ENCODE measurements around the gene SLC10A7.

The SLC10A7 gene

GRCh38 chr4:146490106-146490505 lies 31.6 kb downstream of the SLC10A7 start:
- FAIRE-seq, result no peak

- no peak for FAIRE-seq
Measured at GRCh38 chr4:146488495-146489174, 33.1 kb downstream of the SLC10A7 start.

- no peak for FAIRE-seq
Measured at GRCh38 chr4:146486565-146486964, 35.2 kb downstream of the SLC10A7 start.

GRCh38 chr4:146485968-146486367 lies 35.8 kb downstream of the SLC10A7 start:
- FAIRE-seq, result no peak

- no peak for FAIRE-seq
Measured at GRCh38 chr4:146482788-146483187, 39.0 kb downstream of the SLC10A7 start.

- no peak for FAIRE-seq
Measured at GRCh38 chr4:146481246-146481645, 40.5 kb downstream of the SLC10A7 start.

GRCh38 chr4:146478009-146478408 lies 43.7 kb downstream of the SLC10A7 start:
- no peak for FAIRE-seq

GRCh38 chr4:146477054-146477453 lies 44.7 kb downstream of the SLC10A7 start:
- FAIRE-seq, result no peak

GRCh38 chr4:146472404-146472803 lies 49.3 kb downstream of the SLC10A7 start:
- no peak for FAIRE-seq

GRCh38 chr4:146470604-146471003 lies 51.1 kb downstream of the SLC10A7 start:
- no peak for FAIRE-seq

- FAIRE-seq, result no peak
Measured at GRCh38 chr4:146469022-146469421, 52.7 kb downstream of the SLC10A7 start.

GRCh38 chr4:146465628-146466027 lies 56.1 kb downstream of the SLC10A7 start:
- no peak for FAIRE-seq

GRCh38 chr4:146462251-146462650 lies 59.5 kb downstream of the SLC10A7 start:
- FAIRE-seq, result no peak

GRCh38 chr4:146458594-146458993 lies 63.1 kb downstream of the SLC10A7 start:
- FAIRE-seq, result no peak

- no peak for FAIRE-seq
Measured at GRCh38 chr4:146456681-146457080, 65.1 kb downstream of the SLC10A7 start.

GRCh38 chr4:146453181-146453807 lies 68.4 kb downstream of the SLC10A7 start:
- no peak for FAIRE-seq

- FAIRE-seq, result no peak
Measured at GRCh38 chr4:146450524-146450923, 71.2 kb downstream of the SLC10A7 start.

GRCh38 chr4:146446555-146446954 lies 75.2 kb downstream of the SLC10A7 start:
- no peak for FAIRE-seq

- no peak for FAIRE-seq
Measured at GRCh38 chr4:146445198-146446150, 76.3 kb downstream of the SLC10A7 start.

- FAIRE-seq, result no peak
Measured at GRCh38 chr4:146443525-146443924, 78.2 kb downstream of the SLC10A7 start.

- FAIRE-seq, result no peak
Measured at GRCh38 chr4:146442801-146443200, 78.9 kb downstream of the SLC10A7 start.

- no peak for FAIRE-seq
Measured at GRCh38 chr4:146439999-146440398, 81.7 kb downstream of the SLC10A7 start.

- FAIRE-seq, result no peak
Measured at GRCh38 chr4:146439437-146439836, 82.3 kb downstream of the SLC10A7 start.

Measured in colon (tissue), 2 donors.